GM10847 (cell line): Measurements from ENCODE around the gene PACRG.

Experiments
- POLR2A ChIP-seq: IDR thresholded peaks from 2 replicates; pipeline ENCODE4 v1.6.1; 2011; ENCODE audit not compliant: insufficient read length; ENCODE audit errors: extremely low read depth

Gene PACRG

DNA sequence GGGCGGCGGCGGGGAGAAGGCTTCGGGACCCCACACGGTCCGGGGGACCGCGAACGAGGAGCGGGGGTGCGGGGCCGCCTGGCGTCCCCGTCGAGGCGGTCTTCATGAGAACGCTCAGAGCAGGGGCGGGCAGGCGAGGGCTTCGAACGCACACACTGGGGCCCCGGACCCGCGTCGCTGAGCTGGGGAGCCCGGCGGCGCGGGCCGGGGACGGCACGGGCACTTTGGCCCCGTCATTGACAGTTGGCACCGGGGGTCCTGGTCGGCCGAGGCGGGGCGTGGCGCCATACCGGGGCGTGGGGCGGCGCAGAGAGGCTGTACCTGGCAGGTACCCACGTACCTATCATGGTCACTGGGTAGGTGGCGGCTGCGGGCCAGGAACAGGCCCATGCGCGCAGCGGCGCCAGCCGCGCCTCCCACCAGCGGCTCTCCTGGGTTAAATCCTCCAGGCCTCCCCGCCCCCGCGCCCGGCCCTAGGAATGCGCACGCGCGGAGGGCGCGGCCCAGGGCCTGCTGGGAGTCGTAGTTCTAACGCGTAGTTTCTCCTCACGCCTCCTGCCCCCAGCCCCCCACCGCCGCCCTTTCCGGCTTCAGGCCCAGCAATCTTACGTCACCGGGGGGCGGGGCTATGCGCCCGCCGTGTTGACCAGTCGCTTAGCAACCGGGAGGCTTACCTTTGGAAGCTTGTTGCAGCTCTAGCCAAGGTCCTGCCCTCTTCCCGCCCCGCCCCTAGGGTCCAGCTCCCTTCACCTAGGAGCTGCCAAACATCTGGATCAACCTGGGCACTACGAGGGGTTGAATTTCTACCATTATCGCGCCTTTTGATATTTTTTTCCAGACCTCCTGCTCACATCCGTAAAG is at the start of gene PACRG, which contains the start of gene PRKN:
PACRG (plus strand) TSS at position 653 of the 861 bp plus-strand sequence.
PRKN (minus strand) TSS at position 445 of the 861 bp plus-strand sequence.
- no peak for TF ChIP-seq POLR2A

DNA sequence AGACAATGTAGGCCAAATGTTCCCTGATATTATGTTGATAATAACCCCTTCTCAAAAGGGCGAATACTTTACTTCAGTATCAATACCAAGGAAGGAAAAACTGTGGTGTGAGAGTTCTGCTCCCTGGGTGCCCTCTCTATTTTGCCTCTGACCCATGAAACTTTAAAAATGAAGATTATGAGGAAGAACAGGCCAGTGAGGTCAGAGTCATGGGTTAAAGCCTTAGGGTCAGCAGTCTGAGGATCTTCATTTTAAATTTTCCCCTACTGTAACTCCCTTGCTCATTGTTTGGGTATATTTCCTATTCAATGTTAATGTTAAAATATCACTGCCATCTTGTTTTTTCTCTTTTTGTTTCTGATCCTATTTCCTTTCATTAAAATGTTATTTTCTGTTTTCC is 48.1 kb upstream of the PACRG start:
- TF ChIP-seq POLR2A, result no peak

DNA sequence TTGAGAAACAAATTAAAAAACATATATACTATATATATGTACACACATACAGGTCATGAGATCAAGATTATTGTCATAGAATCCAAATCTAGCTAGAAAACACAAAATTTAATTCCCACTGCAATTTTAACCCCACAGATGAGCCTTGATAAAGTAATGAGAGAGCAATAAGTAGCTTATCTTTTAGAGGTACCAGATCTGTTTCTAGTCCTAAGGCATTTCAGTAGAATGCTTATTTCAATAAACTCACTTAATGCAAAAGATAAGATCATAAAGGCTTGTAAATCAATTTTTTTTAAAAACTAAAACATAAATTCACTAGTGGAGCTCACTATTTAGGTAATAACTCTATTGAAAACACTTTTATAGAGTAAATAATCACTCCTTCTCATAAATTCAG is 47.4 kb upstream of the PACRG start:
- TF ChIP-seq POLR2A, result no peak

DNA sequence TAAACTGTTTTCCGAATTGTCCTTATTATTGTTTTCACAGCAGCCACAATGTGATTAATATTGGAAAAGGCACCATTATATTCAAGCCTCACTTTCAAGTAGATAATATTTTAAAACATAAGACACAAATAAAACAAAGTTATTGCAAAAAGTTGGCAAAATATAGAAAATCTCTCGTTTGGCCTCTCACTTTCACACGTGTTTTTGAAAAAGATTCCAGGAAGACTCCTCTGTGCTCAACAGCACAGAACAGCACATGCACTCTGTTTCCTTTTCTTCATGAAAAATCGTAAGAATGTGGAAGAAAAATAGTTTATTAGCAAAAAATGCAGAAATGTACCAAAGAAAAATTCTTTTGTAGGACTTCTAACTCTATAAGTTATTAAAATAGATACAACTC is 46.9 kb upstream of the PACRG start:
- no peak for TF ChIP-seq POLR2A

DNA sequence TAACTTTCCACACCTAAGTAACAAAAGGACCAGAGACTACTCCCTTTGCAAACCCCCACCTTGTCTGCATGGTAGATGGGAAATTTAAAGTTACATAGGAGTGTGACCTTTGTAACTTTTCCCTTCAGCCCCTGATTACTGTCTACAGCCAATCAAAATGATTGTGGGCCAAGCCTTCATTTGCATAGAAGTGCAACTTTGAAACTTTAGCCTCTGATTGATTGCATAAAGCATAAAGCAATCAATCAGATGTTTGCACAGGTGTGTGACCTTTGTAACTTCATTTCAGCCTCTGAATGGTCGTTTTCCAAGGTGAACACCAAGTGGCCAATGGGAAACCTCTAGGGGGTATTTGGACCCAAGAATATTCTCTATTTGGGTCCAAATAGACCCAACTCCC is 46.3 kb upstream of the PACRG start:
- TF ChIP-seq POLR2A, result no peak

DNA sequence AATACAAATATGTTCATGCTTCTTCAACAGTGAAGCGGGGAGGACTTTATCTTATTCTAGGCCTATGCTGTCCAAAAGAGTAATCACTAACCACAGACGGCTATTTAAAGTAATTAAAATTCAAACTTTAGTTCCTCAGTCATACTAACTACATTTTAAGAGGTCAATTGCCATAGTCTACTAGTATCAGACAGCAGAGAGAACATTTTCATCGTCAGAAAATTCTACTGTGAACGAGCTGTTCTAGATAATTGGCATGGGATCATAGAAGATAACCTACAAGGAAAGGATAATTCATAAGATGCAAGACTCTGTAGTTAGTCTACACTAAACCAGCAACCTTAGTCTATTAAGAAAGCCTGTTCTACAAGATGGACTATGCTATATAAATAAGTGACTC is 44.6 kb upstream of the PACRG start:
- no peak for TF ChIP-seq POLR2A

DNA sequence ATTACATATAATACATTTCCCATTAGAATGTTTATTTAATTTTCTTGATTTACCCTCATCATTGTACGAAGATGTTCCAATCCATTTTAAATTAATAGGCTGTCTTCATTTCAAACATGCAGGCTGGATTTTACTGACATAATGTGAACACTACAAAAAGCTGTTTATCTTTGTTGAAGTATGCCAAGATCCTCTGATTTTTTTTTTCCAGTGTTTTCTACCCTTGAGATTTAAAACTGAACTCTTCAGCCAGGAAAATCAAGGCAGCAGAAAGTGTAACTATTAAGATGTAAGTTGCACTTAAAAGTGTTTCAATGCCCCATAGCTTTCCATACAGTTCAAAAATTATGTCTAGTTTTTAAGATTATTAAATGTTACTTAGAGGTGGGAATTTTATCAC is 43.7 kb upstream of the PACRG start:
- no peak for TF ChIP-seq POLR2A

DNA sequence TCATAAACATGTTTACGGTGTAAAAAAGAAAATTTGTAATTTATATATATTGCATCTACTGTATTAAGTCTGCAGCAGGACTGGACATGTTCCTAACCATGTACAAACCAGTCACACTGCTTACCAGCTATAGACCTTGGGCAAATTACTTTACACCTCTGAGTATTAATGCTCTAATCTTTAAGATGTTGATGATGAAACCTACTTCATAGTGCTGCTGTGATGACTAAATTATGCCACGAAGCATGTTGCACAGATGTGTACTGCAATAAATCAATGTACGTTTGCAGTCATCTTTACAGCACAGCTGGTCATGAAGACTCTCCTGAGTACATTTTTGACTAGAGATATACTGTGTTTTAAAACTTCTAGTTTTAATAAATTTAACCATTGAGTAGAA is 42.8 kb upstream of the PACRG start:
- no peak for TF ChIP-seq POLR2A

DNA sequence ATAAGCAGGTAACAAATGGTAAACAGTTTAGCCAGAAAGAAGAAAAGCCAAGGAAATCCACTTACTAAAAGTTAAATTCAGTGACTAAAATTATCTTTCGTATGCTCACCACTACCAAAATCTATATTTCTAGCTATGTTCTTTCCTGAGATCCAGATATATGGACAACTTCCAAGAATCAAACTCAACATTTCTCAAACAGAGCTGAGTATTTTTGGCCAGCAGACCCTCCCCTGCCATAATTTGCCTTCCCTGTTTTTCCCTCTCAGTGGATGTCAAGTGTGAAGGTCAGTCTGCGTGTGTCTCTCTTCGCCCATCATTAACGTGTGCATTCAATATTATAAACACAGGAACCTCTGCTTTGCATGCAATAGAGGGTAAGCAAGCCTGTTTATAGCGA is 42.2 kb upstream of the PACRG start:
- TF ChIP-seq POLR2A, result no peak

DNA sequence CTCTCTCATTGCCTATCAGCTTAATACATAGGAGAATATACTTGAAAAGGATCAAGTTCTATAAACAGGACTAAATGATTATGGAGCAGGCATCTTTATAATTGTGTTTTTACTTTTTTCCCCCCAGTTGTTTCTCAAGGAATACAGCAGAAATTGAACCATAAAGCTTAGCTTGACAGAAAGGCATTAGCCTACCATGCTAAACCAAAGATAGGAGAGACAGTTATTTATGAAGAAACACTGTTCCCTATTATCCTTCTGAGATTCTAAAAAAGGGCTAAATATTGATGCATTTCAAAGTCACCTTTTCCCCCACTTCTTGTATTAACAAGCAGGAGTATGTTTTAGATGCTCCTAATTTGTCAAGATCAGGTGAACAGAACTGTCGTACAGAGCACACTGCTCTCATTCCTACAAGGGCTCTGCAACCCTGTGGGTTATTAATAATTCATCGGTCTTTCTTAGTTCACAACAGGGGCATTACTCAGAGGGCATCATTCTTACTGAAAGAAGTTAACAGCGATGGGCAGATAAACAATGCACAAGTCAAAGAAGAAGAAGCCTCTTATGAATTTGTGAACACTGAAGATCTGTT is 38.9 kb upstream of the PACRG start:
- TF ChIP-seq POLR2A, result no peak

DNA sequence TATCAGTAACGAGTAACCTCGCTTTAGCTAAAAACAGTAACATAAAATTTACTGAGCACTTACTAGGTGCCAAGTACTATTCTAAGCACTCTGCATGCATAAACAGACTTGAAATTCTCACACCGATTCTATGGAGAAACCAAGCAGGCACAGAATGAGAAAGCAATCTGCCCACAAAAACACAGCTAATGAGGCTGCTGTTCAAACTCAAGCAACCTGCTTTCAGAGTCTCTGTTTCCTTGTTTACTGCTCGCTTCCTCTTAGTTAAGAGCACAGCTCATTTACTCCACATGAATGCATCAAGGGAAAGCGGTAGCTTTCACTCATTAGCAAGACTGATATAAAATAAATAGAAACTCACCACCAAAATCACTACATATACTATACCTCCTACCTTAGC is 37.6 kb upstream of the PACRG start:
- no peak for TF ChIP-seq POLR2A

DNA sequence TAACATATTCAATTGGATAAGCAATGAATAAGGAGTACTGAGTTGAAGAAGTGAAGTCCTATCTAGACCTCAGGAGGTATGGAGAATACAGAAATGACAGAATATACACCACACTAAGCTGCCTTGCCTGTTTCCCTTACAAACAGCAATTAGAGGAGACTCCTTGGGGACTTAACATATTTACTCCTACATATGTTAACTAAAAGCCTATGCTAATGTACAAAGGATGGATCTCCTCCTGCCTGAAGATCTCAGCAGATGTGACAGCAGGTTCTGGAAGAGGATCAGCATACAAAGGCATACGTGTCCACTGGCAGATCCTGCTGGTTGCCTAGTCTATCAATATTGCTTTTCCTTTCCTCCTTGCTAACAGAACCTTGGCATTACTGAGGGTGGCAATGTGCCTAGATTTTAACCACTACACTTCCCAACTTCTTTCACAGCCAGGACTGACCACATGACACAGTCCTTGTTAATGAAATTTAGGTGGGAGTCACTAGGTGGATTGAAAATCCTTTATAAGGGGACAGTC is 29.8 kb upstream of the PACRG start:
- no peak for TF ChIP-seq POLR2A

DNA sequence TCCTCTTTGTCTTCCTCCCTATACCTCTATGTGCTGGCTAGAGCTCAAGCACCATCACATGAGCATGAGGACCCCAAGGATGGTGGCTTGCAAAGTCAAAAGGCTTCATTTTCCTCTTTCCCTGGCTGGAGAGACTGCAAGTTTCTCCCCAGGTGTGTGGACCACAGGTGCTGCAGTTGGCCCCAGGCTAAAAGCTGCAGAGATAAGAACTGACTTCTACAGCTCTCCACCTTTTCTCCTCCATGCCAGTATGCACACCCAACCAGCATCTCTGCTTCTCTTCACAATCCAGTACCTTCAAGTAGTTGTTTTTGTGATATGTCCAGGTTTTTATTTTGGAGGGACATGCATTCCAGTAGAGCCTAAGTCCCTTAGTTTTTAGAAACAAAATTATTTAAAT is 29.3 kb upstream of the PACRG start:
- no peak for TF ChIP-seq POLR2A

DNA sequence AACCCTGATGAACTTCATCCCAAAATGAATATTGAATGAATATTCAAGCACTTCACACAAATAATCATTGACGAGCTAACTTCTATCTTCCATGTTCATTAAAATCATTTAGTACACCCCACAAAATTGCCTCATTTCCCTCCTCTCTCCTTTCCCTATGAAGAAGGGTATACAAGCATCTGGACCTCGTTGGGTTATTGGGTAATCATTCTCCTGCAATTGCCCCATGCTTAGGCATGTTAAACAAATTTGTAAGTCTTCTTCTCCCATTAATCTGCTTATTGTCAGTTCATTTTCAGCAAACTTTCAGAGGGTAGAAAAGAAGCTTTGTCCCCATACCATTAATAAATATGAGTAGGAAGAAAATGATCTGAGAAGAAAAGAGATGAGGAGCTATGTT is 27.8 kb upstream of the PACRG start:
- TF ChIP-seq POLR2A, result no peak

DNA sequence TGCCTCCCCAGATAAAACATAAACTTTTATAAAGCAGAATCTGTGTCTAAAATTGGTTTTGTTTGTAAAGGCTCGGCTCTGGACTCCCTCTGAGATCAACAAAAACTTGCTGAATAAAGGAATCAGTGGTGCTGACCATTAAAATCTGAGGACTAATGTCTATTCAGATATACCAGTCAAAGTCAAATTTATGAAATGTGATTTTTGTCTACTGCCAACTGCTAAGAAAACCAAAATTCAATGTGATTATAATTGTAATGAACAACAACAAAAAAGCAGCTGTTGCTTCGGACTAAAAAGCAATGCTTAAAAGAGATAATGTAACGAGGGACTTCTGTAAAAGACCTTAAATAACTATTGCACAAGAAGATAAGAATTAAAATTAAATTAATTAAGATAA is 26.8 kb upstream of the PACRG start:
- no peak for TF ChIP-seq POLR2A

DNA sequence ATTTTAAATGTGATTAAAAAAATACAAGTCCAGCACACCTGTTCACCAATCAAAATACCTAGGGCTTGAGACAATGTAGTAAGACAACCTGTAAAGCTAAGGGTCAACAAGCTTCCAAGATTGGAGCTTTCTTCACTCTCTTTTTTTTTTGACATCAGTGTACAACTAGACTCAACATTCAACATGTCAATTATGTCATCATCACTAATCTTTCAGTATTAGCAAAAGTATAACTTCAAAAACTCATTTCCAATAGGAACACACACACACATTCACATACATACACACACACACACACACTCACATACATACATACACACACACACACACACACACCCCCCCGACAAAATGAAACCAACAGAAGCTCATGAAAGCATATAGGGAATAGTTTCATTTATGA is 26.2 kb upstream of the PACRG start:
- no peak for TF ChIP-seq POLR2A
